Measurements from ENCODE around the gene UPF3A. TPM values are rescaled to one million over a fixed set of nuclear protein-coding genes. Genes with fewer than 3 reads are reported as not detected.

The UPF3A gene
- polyA plus RNA-seq, 2 of the 4 experiments (the other 2 are of a cell fraction), result 51.0 to 62.6 TPM

DNA sequence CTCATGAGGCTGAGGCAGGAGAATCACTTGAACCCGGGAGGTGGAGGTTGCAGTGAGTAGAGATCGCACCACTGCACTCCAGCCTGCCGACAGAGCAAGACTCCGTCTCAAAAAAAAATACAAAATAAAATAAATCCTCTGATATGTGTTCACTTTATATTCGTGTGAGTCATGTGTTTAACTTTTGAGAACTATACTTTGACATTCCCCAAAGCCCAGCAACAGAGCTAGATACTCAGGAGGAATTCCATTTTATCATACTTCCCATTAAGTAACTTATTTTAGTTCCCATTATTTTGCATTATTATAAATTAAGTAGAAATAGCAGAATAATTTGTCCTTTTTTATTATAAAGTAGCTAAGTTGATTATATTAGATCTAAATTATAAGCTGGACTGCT, 29.6 kb downstream of the UPF3A start:
- POLR2A ChIA-PET, result no interaction called here
- no peak overlapping the region for H3K4me3 ChIP-seq
- TF ChIP-seq, protein P1, sequence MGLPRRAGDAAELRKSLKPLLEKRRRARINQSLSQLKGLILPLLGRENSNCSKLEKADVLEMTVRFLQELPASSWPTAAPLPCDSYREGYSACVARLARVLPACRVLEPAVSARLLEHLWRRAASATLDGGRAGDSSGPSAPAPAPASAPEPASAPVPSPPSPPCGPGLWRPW (IDR thresholded peaks at IDR 0.05), result no peak
- TF ChIP-seq PBX3 (IDR thresholded peaks at IDR 0.05) (no peak), ESRRA (IDR thresholded peaks at IDR 0.05; ENCODE audit: borderline replicate concordance, low read length) (no peak), NPAS2 (CRISPR knock-in tag; IDR thresholded peaks at IDR 0.05; ENCODE audit: borderline replicate concordance) (no peak), ELK1 (IDR thresholded peaks at IDR 0.05; ENCODE audit: low read depth, low read length) (no peak), RNF2 (IDR thresholded peaks at IDR 0.05; ENCODE audit: borderline replicate concordance, low read depth) (no peak), FOXS1 (CRISPR knock-in tag; IDR thresholded peaks at IDR 0.05) (no peak), ZSCAN20 (CRISPR knock-in tag; IDR thresholded peaks at IDR 0.05) (no peak), NFE2L2 (conservative IDR thresholded peaks at IDR 0.05; ENCODE audit: low read length) (no peak), TP53 (CRISPR knock-in tag; IDR thresholded peaks at IDR 0.05) (no peak), CHD2 (IDR thresholded peaks at IDR 0.05; ENCODE audit: low read length, partially characterized antibody) (no peak), JUN (IDR thresholded peaks at IDR 0.05) (no peak), RFX5 (IDR thresholded peaks at IDR 0.05) (no peak), EHF (CRISPR knock-in tag; IDR thresholded peaks at IDR 0.05) (no peak), CHD4 (IDR thresholded peaks at IDR 0.05; ENCODE audit: borderline replicate concordance) (no peak), ZC3H11A (IDR thresholded peaks at IDR 0.05) (no peak)
- TF ChIP-seq, protein P2, sequence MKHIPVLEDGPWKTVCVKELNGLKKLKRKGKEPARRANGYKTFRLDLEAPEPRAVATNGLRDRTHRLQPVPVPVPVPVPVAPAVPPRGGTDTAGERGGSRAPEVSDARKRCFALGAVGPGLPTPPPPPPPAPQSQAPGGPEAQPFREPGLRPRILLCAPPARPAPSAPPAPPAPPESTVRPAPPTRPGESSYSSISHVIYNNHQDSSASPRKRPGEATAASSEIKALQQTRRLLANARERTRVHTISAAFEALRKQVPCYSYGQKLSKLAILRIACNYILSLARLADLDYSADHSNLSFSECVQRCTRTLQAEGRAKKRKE (CRISPR knock-in tag; IDR thresholded peaks at IDR 0.05; ENCODE audit: low read depth), result no peak
- TF ChIP-seq, protein P3, sequence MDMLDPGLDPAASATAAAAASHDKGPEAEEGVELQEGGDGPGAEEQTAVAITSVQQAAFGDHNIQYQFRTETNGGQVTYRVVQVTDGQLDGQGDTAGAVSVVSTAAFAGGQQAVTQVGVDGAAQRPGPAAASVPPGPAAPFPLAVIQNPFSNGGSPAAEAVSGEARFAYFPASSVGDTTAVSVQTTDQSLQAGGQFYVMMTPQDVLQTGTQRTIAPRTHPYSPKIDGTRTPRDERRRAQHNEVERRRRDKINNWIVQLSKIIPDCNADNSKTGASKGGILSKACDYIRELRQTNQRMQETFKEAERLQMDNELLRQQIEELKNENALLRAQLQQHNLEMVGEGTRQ (IDR thresholded peaks at IDR 0.05), result no peak
- DNase-seq (ENCODE audit: low read depth in 1 of 2, low spot score in 1 of 2), result no peak
- H3K4me1 ChIP-seq, result peaks cover 15% of the 10 kb centered on the region
- no peaks in the 10 kb centered on the region for H3K9me3 ChIP-seq
- no peak for FAIRE-seq
- no peak for ATAC-seq
- WGBS (ENCODE audit: missing lambda C conversion rate), result 74% methylated on average over 5 of the region's 5 CpGs
- H3K4me2 ChIP-seq, result no peak overlapping the region
- CTCF ChIA-PET, result interaction anchor here (1.0 kb wide), 1 partner anchor 29 kb away, joined by 3 read pairs; no protein-coding TSS in a partner anchor
- no peak overlapping the region for H3K27ac ChIP-seq

DNA sequence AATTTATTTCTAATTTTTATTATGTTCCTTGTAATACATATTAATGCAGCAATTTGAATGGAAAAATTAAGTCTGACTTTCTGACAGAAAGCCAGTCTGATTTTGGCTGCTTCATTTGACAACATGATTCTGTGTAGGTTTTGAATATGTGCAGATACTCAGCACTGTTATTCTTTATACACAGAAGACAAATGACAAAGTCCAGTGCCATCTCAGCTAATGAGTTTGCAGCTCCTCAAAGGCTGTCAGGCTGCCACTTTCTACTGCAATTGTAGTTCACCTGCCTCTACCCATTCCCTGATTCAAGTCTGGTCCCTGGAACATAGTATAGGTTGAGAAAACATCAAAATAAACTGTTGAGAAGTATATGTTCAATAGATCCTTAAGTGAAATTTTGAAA, 30.0 kb downstream of the UPF3A start:
- no peak for ATAC-seq
- TF ChIP-seq MAX (IDR thresholded peaks at IDR 0.05), result no peak
- TF ChIP-seq HOXB13 (CRISPR knock-in tag; IDR thresholded peaks at IDR 0.05; ENCODE audit: low read depth), result no peak
- no peak for TF ChIP-seq RAD21 (conservative IDR thresholded peaks at IDR 0.05 in 1 of 2, IDR thresholded peaks at IDR 0.05 in 1 of 2)
- TF ChIP-seq RNF2 (IDR thresholded peaks at IDR 0.05; ENCODE audit: borderline replicate concordance, low read depth), result no peak
- TF ChIP-seq, protein P1 (IDR thresholded peaks at IDR 0.05), result no peak
- TF ChIP-seq, protein P4, sequence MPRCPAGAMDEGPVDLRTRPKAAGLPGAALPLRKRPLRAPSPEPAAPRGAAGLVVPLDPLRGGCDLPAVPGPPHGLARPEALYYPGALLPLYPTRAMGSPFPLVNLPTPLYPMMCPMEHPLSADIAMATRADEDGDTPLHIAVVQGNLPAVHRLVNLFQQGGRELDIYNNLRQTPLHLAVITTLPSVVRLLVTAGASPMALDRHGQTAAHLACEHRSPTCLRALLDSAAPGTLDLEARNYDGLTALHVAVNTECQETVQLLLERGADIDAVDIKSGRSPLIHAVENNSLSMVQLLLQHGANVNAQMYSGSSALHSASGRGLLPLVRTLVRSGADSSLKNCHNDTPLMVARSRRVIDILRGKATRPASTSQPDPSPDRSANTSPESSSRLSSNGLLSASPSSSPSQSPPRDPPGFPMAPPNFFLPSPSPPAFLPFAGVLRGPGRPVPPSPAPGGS (IDR thresholded peaks at IDR 0.05), result no peak
- no peak for TF ChIP-seq MAFK (IDR thresholded peaks at IDR 0.05; ENCODE audit: partially characterized antibody)
- no peak for TF ChIP-seq SMC3 (IDR thresholded peaks at IDR 0.05)
- no peak for TF ChIP-seq EHF (CRISPR knock-in tag; IDR thresholded peaks at IDR 0.05)
- no peak for TF ChIP-seq KDM5A (IDR thresholded peaks at IDR 0.05)
- TF ChIP-seq, protein P2 (CRISPR knock-in tag; IDR thresholded peaks at IDR 0.05; ENCODE audit: low read depth), result no peak
- no peak for TF ChIP-seq CBX2 (IDR thresholded peaks at IDR 0.05; ENCODE audit: borderline replicate concordance, low read depth)
- no peak for TF ChIP-seq TP53 (CRISPR knock-in tag; IDR thresholded peaks at IDR 0.05)
- no peak for TF ChIP-seq FOSL2 (IDR thresholded peaks at IDR 0.05)
- no peak for TF ChIP-seq FOSL2 (CRISPR knock-in tag; IDR thresholded peaks at IDR 0.05)
- no peak for TF ChIP-seq NR3C1 (IDR thresholded peaks at IDR 0.05)
- no peak for TF ChIP-seq EHMT2 (IDR thresholded peaks at IDR 0.05; ENCODE audit: low read depth)
- TF ChIP-seq ZC3H11A (IDR thresholded peaks at IDR 0.05), result no peak
- TF ChIP-seq FOSB (CRISPR knock-in tag; IDR thresholded peaks at IDR 0.05), result no peak
- ChIA-PET CTCF (no interaction called here), POLR2A (no interaction called here)
- DNase-seq (ENCODE audit: low read depth in 1 of 2, low spot score in 1 of 2), result no peak
- no peak for FAIRE-seq
- peaks cover 17% of the 10 kb centered on the region for H3K4me1 ChIP-seq
- H3K4me3 ChIP-seq, result no peak overlapping the region
- H3K4me2 ChIP-seq, result no peak overlapping the region
- no peaks in the 10 kb centered on the region for H3K9me3 ChIP-seq
- H3K27ac ChIP-seq, result no peak overlapping the region

All from A549 (cell line).